ENCODE results near the gene XPNPEP2.

Gene XPNPEP2

DNA sequence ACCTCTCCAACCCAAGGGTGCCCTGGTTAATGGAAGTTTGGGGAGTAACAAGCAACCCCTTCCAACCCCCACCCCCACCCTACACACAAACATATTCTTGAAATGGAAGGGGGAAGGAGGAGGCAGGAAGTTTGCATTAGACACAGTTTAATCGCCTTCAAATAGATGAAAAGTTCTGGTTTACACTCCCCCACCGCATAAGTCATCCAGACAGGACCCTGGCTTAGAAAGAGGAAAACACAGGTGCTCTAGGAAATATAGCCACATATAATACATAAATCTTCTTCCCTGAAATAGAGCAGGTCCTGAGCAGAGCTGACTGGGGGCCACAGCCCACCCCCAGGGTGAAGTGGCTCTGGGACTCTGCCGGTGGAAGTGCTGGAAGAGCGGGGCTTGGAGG lies 66.0 kb downstream of the XPNPEP2 start:
- no peak for DNase-seq

DNA sequence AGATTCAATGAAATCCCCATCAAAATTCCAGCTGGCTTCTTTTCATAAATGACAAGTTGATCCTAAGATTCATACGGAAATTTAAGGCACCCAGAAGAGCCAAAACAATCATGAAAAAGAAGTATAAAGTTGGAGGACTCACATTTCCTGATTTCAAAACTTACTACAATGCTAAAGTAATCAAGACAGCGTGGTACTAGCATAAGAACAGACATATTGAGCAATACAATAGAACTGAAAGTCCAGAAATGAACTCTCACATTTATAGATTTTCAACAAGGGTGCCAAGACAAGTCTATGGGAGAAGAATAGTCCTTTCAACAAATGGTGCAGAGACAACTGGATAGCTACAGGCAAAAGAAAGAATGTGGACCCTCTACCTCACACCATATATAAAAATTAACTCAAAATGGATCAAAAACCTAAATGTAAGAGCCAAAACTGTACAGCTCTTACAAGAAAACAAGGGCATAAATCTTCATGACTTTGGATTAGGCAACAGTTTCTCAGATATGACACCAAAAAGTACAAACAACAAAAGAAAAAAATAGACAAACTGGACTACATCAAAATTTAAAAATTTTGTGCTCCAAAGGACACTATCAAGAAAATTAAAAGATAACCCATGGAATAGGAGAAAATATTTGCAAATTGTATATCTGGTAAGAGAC lies 69.5 kb downstream of the XPNPEP2 start:
- no peak for DNase-seq

DNA sequence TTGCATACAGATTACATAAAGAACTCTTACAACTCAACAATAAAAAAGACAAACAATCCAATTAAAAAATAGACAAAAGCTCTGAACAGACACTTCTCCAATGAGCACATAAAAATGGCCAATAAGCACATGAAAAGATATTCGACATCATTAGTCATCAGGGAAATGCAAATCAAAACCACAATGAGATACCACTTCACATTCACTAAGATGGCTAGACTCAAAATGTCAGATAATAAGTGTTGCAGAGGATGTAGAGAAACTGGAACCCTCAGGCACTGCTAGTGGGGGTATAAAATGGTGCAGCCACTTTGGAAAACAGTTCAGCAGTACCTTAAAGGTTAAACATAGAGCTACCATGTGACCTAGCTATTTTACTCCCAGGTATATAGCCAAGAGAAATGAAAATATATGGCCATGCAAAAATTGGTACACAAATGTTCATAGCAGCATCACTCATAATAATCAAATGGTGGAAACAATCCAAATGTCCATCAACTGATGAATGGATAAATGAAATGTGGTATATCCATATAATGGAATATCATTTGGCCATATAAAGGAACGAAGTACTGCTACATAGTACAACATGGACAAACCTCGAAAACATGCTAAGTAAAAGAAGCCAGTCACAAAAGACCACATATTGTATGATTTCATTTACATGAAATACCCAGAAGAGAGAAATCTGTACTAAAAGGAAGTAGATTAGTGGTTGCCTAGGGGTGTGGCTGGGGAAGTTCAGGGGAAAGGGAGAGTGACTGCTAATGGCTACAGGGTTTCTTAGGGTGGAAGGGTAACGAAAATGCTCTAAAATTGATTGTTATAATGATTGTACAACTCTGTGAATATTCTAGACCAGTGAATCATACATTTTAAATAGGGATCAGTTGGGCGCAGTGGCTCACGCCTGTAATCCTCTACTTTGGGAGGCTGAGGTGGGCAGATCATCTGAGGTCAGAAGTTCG lies 70.3 kb downstream of the XPNPEP2 start:
- no peak for DNase-seq

DNA sequence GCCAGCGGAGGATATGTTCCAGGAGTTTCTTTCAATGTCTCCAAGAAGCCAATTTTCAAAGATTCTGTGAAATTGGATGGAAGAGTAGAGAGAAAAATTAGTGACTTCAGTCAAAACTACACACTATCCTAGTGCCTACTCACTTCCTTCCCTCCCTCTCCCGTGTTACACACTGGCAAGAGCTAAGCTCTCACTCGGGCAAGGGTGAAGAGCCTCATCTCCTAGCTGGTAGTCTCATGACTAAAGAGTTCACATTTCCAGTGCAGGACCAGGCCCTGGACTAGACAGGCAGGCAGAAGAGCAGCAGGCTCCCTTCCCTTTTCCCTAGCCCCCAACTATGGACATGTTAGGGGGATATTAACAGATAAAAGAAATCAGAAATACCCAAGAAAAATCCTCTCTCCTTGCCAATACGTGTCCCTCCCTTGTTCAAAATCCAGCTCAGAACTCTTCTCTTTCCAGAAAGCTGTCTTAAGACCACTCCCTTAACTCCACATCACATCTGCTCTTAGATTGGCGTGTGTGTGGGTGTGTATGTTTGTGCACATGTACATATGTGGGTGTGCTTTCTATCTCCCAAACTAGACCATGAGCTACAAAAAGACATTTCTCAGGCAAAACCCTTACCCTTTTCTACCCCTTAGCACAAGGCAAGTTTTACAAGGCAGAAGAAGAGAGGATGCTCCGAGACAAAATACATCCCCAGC lies 75.0 kb downstream of the XPNPEP2 start:
- DNase-seq, result no peak

DNA sequence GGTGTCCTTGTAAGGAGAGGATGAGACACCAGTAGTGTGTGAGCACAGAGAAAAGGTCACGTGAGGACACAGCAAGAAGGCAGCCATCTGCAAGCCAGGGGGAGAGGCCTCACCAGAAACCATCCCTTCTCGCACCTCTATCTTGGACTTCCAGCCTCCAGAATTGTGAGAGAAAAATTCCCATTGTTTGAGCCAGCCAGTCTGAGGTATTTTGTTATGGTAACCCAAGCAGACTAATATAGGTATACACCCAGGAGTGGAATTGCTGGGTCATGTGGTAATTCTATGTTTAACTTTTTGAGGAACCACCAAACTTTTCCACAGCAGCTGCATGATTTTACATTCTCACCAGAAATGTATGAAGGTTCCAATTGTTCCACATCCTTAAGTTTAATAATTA lies 79.3 kb downstream of the XPNPEP2 start:
- no peak for DNase-seq
